ENCODE results near the gene C4orf50. TPM values are rescaled to one million over a fixed set of nuclear protein-coding genes. Genes with fewer than 3 reads are reported as not detected.

The C4orf50 gene
- total RNA-seq, 2 donors from 2014 or later: not detected

DNA sequence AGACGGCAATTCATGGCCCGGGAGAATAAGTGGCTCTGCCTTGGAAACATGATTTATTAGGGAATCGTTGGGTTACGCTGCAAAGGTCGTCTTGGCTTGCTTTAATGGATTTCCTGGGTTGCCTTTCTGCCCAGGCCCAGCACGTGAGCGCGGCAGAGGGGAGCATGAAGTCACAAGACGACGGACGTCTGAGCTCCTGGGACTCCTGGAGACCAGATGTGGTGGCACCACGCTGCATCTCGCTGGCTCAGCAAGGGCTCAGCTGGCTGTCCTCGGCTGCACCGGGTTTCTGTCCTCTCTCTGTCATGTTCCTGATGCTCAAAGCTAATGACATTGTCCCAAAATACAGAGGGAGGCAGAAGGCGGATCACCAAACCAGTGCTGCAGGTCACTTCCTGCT is 61.2 kb downstream of the C4orf50 start:
- H3K27ac ChIP-seq: no peak overlapping the region
- no peaks in the 10 kb centered on the region for H3K9me3 ChIP-seq
- no peak for TF ChIP-seq CTCF (IDR thresholded peaks at IDR 0.05)
- H3K27me3 ChIP-seq: no peaks in the 10 kb centered on the region
- H3K4me3 ChIP-seq: no peak overlapping the region
- no peaks in the 10 kb centered on the region for H3K36me3 ChIP-seq
- H3K4me1 ChIP-seq: no peaks in the 10 kb centered on the region
- no peak for DNase-seq (ENCODE audit: low spot score)

- H3K27me3 ChIP-seq: no peaks in the 10 kb centered on the region
- no peak for TF ChIP-seq CTCF (IDR thresholded peaks at IDR 0.05)
Observed at GRCh38 chr4:5956285-5957021, 61.8 kb downstream of the C4orf50 start.

GRCh38 chr4:5955856-5956255 is 62.4 kb downstream of the C4orf50 start:
- Histone ChIP-seq H3K36me3 (no peaks in the 10 kb centered on the region), H3K27ac (no peak overlapping the region), H3K4me1 (no peaks in the 10 kb centered on the region), H3K27me3 (no peaks in the 10 kb centered on the region), H3K4me3 (no peak overlapping the region), H3K9me3 (no peaks in the 10 kb centered on the region)
- no peak for TF ChIP-seq CTCF (IDR thresholded peaks at IDR 0.05)
- no peak for DNase-seq (ENCODE audit: low spot score)

More at GRCh38 chr4:5956285-5957021, 61.8 kb downstream of the C4orf50 start:
- no peak overlapping the region for H3K4me3 ChIP-seq
- H3K4me1 ChIP-seq: no peaks in the 10 kb centered on the region
- DNase-seq (ENCODE audit: low spot score): no peak
- no peak overlapping the region for H3K27ac ChIP-seq
- no peaks in the 10 kb centered on the region for H3K36me3 ChIP-seq
- H3K9me3 ChIP-seq: no peaks in the 10 kb centered on the region

DNA sequence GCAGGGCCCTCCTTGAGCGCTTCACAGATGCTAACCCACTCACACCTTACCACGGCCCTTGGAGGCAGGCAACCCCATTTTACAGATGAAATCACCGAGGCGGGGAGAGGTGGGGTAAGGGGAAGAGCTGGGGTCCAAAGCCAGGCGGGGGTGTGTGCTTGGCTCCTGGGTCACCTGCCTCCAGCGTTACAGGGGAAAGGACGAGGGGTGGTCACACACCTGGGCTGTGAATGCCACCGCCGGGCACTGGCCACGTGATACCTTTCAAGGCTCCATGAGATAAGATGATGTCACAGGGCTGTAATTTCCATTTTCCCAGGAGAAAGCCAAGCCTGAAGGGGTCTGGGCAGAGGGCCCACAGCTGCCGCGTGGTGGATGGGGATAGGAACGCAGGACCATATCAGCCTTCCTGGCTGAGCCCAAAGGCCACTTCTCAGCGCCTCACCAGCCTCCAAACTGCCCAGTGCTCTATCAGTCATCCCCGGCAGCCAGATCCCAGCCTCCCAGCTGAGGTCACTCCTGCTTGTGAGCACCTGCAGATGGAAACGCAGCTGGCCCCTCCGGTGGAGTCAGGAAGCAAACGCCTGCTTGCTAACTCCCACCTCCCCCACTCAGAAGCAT is 62.9 kb downstream of the C4orf50 start:
- Histone ChIP-seq H3K36me3 (no peaks in the 10 kb centered on the region), H3K9me3 (no peaks in the 10 kb centered on the region), H3K27me3 (no peaks in the 10 kb centered on the region), H3K27ac (no peak overlapping the region), H3K4me3 (no peak overlapping the region), H3K4me1 (no peaks in the 10 kb centered on the region)
- DNase-seq (ENCODE audit: low spot score): no peak
- no peak for TF ChIP-seq CTCF (IDR thresholded peaks at IDR 0.05)

DNA sequence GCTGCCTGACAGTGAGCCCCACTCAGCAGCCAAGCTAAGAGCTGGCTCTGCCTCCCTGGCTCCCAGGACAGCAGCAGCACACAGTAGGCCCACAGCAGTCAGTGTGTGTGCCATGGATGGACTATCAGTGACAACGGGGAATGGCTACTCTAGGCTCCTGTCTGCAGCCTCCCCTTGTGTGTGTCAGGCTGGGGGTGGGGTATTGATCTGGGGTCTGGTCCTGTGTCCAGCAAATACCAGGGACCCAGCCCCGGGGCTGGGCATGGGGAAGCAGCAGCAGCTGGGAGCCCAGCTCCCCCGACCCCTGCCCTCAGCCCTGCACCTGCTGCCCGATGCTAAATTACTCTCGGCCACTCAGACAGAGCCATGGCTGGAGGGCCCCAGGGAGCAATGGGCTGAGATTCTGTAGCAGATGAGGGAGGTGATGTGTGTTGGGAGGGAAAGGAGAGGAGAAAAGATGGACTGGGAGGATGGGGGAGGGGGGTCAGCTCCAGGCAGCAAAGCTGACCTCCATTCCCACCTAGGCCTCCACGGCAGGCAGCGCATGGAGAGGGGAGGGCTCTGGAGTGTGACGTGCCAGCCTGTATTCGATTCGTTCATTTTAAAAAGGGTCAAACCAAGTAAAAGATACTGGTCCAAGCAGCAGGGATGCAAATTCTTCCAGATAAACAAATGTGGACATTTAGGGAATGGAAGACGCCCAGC is 64.0 kb downstream of the C4orf50 start:
- TF ChIP-seq CTCF (IDR thresholded peaks at IDR 0.05): no peak
- Histone ChIP-seq H3K9me3 (no peaks in the 10 kb centered on the region), H3K27ac (no peak overlapping the region), H3K4me1 (no peaks in the 10 kb centered on the region), H3K27me3 (no peaks in the 10 kb centered on the region), H3K4me3 (no peak overlapping the region), H3K36me3 (no peaks in the 10 kb centered on the region)
- DNase-seq (ENCODE audit: low spot score): no peak
